ENCODE data around the gene AGRN.
"Not testable (repeated sequence)": the region's sequence is repeated elsewhere in the genome, so short reads cannot be mapped to it uniquely, and the experiment has no call there.

Gene AGRN

GRCh38 chr1:1051127-1051810, 31.3 kb downstream of the AGRN start:
- no peak for DNase-seq (ENCODE audit: low read depth in 3 of 3)

- DNase-seq (ENCODE audit: low read depth in 3 of 3): no peak
Measured at GRCh38 chr1:1052003-1052840, 32.3 kb downstream of the AGRN start.

- DNase-seq (ENCODE audit: low read depth in 3 of 3): no peak
Measured at GRCh38 chr1:1053022-1053421, 33.1 kb downstream of the AGRN start.

GRCh38 chr1:1053682-1054081, 33.8 kb downstream of the AGRN start:
- no peak for DNase-seq (ENCODE audit: low read depth in 3 of 3)

GRCh38 chr1:1054099-1054700, 34.3 kb downstream of the AGRN start:
- DNase-seq (ENCODE audit: low read depth in 3 of 3): no peak

- DNase-seq (ENCODE audit: low read depth in 3 of 3): no peak
Measured at GRCh38 chr1:1054971-1055370, 35.1 kb downstream of the AGRN start.

- no peak for DNase-seq (ENCODE audit: low read depth in 3 of 3)
Measured at GRCh38 chr1:1055841-1056736, 36.2 kb downstream of the AGRN start.

GRCh38 chr1:1057769-1058087, 37.8 kb downstream of the AGRN start:
- not testable (repeated sequence) for DNase-seq (ENCODE audit: low read depth in 3 of 3)

GRCh38 chr1:1058088-1058905, 38.4 kb downstream of the AGRN start:
- no peak for DNase-seq (ENCODE audit: low read depth in 3 of 3)

GRCh38 chr1:1058921-1059493, 39.1 kb downstream of the AGRN start:
- DNase-seq (ENCODE audit: low read depth in 3 of 3): no peak

GRCh38 chr1:1059494-1060280, 39.8 kb downstream of the AGRN start:
- peak; percentile 82 to 92 (median 92) for DNase-seq (ENCODE audit: low read depth in 3 of 3)

GRCh38 chr1:1060281-1061000, 40.5 kb downstream of the AGRN start:
- no peak for DNase-seq (ENCODE audit: low read depth in 3 of 3)

- DNase-seq (ENCODE audit: low read depth in 3 of 3): no peak
Measured at GRCh38 chr1:1061682-1062345, 41.9 kb downstream of the AGRN start.

- no peak for DNase-seq (ENCODE audit: low read depth in 3 of 3)
Measured at GRCh38 chr1:1062348-1063163, 42.6 kb downstream of the AGRN start.

GRCh38 chr1:1063261-1063944, 43.5 kb downstream of the AGRN start:
- DNase-seq (ENCODE audit: low read depth in 3 of 3): no peak

GRCh38 chr1:1063945-1064831, 44.3 kb downstream of the AGRN start:
- DNase-seq (ENCODE audit: low read depth in 3 of 3): peak; percentile 77 to 83 (median 81)

Measured in stimulated activated CD4-positive, alpha-beta T cell treated with anti-CD3 and anti-CD28 coated beads, TNF-alpha, amount 100 ng/mL, for 48 hours (primary cell).